Keratinocyte (primary cell): ENCODE measurements around the gene HOXC12.

Experiments used
- EZH2 ChIP-seq: IDR thresholded peaks from one replicate; pipeline ENCODE4 v1.6.1; 2012; ENCODE audit warnings: inconsistent platforms, mild to moderate bottlenecking, low read length, moderate library complexity
- TF ChIP-seq, protein P1 (sequence below), 3 experiments: IDR thresholded peaks in 1 of 3; conservative IDR thresholded peaks in 1 of 3; optimal IDR thresholded peaks in 1 of 3; 2 replicates in 2 of 3; 3 replicates in 1 of 3; pipeline versions ENCODE3 to v1.5.1; 2011; ENCODE audit warnings: low read length in 3 of 3, mild to moderate bottlenecking in 3 of 3, moderate library complexity in 2 of 3, control low read depth in 1 of 3, inconsistent platforms in 1 of 3; ENCODE audit not compliant: insufficient read depth in 2 of 3; ENCODE audit errors: extremely low read depth in 1 of 3

- TF ChIP-seq, protein P1, sequence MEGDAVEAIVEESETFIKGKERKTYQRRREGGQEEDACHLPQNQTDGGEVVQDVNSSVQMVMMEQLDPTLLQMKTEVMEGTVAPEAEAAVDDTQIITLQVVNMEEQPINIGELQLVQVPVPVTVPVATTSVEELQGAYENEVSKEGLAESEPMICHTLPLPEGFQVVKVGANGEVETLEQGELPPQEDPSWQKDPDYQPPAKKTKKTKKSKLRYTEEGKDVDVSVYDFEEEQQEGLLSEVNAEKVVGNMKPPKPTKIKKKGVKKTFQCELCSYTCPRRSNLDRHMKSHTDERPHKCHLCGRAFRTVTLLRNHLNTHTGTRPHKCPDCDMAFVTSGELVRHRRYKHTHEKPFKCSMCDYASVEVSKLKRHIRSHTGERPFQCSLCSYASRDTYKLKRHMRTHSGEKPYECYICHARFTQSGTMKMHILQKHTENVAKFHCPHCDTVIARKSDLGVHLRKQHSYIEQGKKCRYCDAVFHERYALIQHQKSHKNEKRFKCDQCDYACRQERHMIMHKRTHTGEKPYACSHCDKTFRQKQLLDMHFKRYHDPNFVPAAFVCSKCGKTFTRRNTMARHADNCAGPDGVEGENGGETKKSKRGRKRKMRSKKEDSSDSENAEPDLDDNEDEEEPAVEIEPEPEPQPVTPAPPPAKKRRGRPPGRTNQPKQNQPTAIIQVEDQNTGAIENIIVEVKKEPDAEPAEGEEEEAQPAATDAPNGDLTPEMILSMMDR (optimal IDR thresholded peaks at IDR 0.05 in 1 of 3, IDR thresholded peaks at IDR 0.05 in 1 of 3, conservative IDR thresholded peaks at IDR 0.05 in 1 of 3; ENCODE audit: extremely low read depth in 1 of 3, insufficient read depth in 2 of 3, low read length in 3 of 3): no peak
- TF ChIP-seq EZH2: no peak
These were observed 29.4 kb downstream of the HOXC12 start for GRCh38 chr12:53983950-53984572.
